Stimulated activated CD4-positive, alpha-beta T cell treated with anti-CD3 and anti-CD28 coated beads, TNF-alpha, amount 100 ng/mL, for 4 hours (primary cell): Measurements from ENCODE around the gene RGMA.

Source experiments
- DNase-seq, 3 experiments: peaks; one replicate each; pipeline ENCODE4 v3.0.0-alpha.2; 2020; ENCODE audit warnings: low read depth in 3 of 3

RGMA gene

GRCh38 chr15:93017526-93017925 is 71.5 kb downstream of the RGMA start:
- no peak for DNase-seq

- DNase-seq = no peak
These were observed 76.2 kb downstream of the RGMA start for GRCh38 chr15:93012786-93013185.

GRCh38 chr15:93007994-93008393 is 81.0 kb downstream of the RGMA start:
- DNase-seq = no peak

GRCh38 chr15:93005133-93005532 is 83.9 kb downstream of the RGMA start:
- DNase-seq = no peak

- no peak for DNase-seq
These were observed 87.1 kb downstream of the RGMA start for GRCh38 chr15:93001881-93002280.

- DNase-seq = no peak
These were observed 87.9 kb downstream of the RGMA start for GRCh38 chr15:93001156-93001555.

- no peak for DNase-seq
These were observed 91.2 kb downstream of the RGMA start for GRCh38 chr15:92997821-92998220.

GRCh38 chr15:92992720-92993119 is 96.3 kb downstream of the RGMA start:
- DNase-seq = no peak

- DNase-seq = no peak
These were observed 99.0 kb downstream of the RGMA start for GRCh38 chr15:92990031-92990430.

GRCh38 chr15:92989470-92989869 is 99.5 kb downstream of the RGMA start:
- no peak for DNase-seq
